Prostate gland (tissue), 2 donors: Measurements from ENCODE around the gene NOM1. TPM values are rescaled to one million over a fixed set of nuclear protein-coding genes. Genes with fewer than 3 reads are reported as not detected.
"Not testable (repeated sequence)": the region's sequence is repeated elsewhere in the genome, so short reads cannot be mapped to it uniquely, and the experiment has no call there.

Experiments
- DNase-seq: peaks from one replicate; pipeline ENCODE4 v3.0.0-alpha.2; 2019; ENCODE audit warnings: low spot score
- H3K27ac ChIP-seq, 2 donors: fragments of 200-600 bp; sonication (generic); 2 replicates each; pipeline ENCODE4 v1.5.1; 2017 to 2019
- H3K27me3 ChIP-seq: fragments of 200-600 bp; sonication (generic); replicated peaks from 2 replicates; pipeline ENCODE4 v1.5.1; 2019; ENCODE audit not compliant: insufficient read depth
- H3K36me3 ChIP-seq, 2 donors: fragments of 200-600 bp; sonication (generic); 1 replicate in 1 of 2; 2 replicates in 1 of 2; pipeline versions ENCODE4 v1.5.1 to v1.8.1; 2017 to 2019
- H3K4me1 ChIP-seq: fragments of 200-600 bp; sonication (generic); replicated peaks from 2 replicates; pipeline ENCODE4 v1.5.1; 2019
- H3K4me3 ChIP-seq, 2 donors: fragments of 200-600 bp; sonication (generic); 2 replicates each; pipeline ENCODE4 v1.5.1; 2017 to 2019
- H3K9me3 ChIP-seq: fragments of 200-600 bp; sonication (generic); 2 replicates; pipeline ENCODE4 v1.5.1; 2017
- CTCF ChIP-seq, 4 experiments: fragments of 200-600 bp in 2 of 4; fragments of 450-650 bp in 2 of 4; sonication (generic) in 2 of 4; IDR thresholded peaks; 1 replicate in 3 of 4; 2 replicates in 1 of 4; pipeline ENCODE4 v1.5.1; 2016 to 2019; ENCODE audit warnings: antibody characterized with exemption in 4 of 4, mild to moderate bottlenecking in 2 of 4, moderate library complexity in 2 of 4
- POLR2A ChIP-seq: fragments of 450-650 bp; IDR thresholded peaks from one replicate; pipeline ENCODE4 v1.6.1; 2016; ENCODE audit warnings: antibody characterized with exemption, mild to moderate bottlenecking
- POLR2AphosphoS5 ChIP-seq: sonication (generic); formaldehyde crosslinking; IDR thresholded peaks from one replicate; pipeline ENCODE4 v1.6.1; 2017; ENCODE audit warnings: antibody characterized with exemption
- WGBS: methylation state at CpG from one replicate; pipeline ENCODE4 v1.1.5; 2018; 5-methylcytosine and 5-hydroxymethylcytosine counted together
- intact Hi-C: fragments of 100-400 bp; cut with DNase I; formaldehyde crosslinking; loops from one replicate; pipeline ENCODE4 v1.14.2; 2022
- total RNA-seq, 2 donors: library from RNA; depleted of rRNA; stranded (reverse); fragments of >200 nt; gene quantifications; one replicate each; pipeline ENCODE4 v1.1.0, GENCODE V29; 2016

NOM1 gene
- total RNA-seq, 2 donors from 2014 or later, result 10.4 to 24.3 TPM

DNA sequence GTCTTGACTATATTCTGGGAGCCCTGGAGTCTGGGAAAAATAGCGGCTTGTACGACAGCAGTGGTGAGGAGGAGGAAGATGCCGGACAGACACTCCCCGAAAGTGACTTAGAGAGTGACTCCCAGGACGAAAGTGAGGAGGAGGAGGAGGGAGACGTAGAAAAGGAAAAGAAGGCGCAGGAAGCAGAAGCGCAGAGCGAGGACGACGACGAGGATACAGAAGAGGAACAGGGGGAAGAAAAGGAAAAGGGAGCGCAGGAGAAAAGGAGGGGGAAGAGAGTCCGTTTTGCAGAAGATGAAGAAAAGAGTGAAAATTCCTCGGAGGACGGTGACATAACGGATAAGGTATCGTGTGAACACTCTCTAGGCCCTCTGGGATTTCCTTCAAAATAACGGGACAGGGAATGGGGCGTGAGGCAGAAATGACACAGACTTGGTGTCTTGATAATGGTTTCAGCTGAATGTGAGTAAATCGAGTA lies 908 bp downstream of the NOM1 start:
- Histone ChIP-seq H3K4me3 (peak overlapping the region; percentile 84 to 91), H3K27me3 (no peaks in the 10 kb centered on the region), H3K4me1 (peaks cover 9% of the 10 kb centered on the region), H3K27ac (no peak overlapping the region), H3K9me3 (no peaks in the 10 kb centered on the region), H3K36me3 (no peaks in the 10 kb centered on the region)
- TF ChIP-seq CTCF (IDR thresholded peaks at IDR 0.05) (no peak), POLR2A (no peak), POLR2AphosphoS5 (no peak)
- 3% methylated on average over 21 of the region's 21 CpGs for WGBS
- intact Hi-C loops, result loop anchor here (10.0 kb wide), 1 partner anchor 184 kb away; the partner anchor contains the start of gene UBE3C
- no peak for DNase-seq

DNA sequence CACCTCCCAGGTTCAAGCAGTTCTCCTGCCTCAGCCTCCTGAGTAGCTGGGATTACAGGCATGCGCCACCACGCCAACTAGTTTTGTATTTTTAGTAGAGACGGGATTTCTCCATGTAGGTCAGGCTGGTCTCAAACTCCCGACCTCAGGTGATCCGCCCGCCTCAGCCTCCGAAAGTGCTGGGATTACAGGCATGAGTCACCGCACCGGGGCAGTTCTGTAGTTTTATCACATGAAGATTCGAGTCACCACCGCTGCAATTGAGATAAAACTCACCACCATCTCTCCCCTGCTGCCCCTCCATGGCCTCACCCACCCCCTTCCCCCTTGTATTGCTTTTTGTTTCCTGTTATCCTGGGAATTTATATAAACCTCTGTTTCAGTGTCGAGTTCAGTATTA lies 3.7 kb downstream of the NOM1 start:
- H3K27me3 ChIP-seq, H3K9me3 ChIP-seq, H3K4me3 ChIP-seq, H3K27ac ChIP-seq, H3K4me1 ChIP-seq, H3K36me3 ChIP-seq, DNase-seq: not testable (repeated sequence)
- WGBS, result 94% methylated on average over 12 of the region's 12 CpGs
- intact Hi-C loops, result loop anchor here (10.0 kb wide), 1 partner anchor 182 kb away; the partner anchor contains the start of gene UBE3C

GRCh38 chr7:156954941-156955340 lies 5.4 kb downstream of the NOM1 start:
- no peak overlapping the region for H3K27ac ChIP-seq
- WGBS, result 88% methylated on average over 2 of the region's 2 CpGs
- intact Hi-C loops, result loop anchor here (10.0 kb wide), 1 partner anchor 180 kb away; the partner anchor contains the start of gene UBE3C
- H3K4me1 ChIP-seq, result peaks cover 9% of the 10 kb centered on the region
- H3K36me3 ChIP-seq, result no peaks in the 10 kb centered on the region
- no peaks in the 10 kb centered on the region for H3K9me3 ChIP-seq
- TF ChIP-seq POLR2A (no peak), POLR2AphosphoS5 (no peak), CTCF (IDR thresholded peaks at IDR 0.05) (no peak)
- no peak overlapping the region for H3K4me3 ChIP-seq
- no peaks in the 10 kb centered on the region for H3K27me3 ChIP-seq
- no peak for DNase-seq

- Histone ChIP-seq H3K27me3 (no peaks in the 10 kb centered on the region), H3K36me3 (no peaks in the 10 kb centered on the region), H3K27ac (no peak overlapping the region), H3K4me1 (peaks cover 3% of the 10 kb centered on the region), H3K4me3 (no peak overlapping the region), H3K9me3 (no peaks in the 10 kb centered on the region)
- WGBS, result 89% methylated on average over 2 of the region's 2 CpGs
- intact Hi-C loops, result loop anchor here (10.0 kb wide), 1 partner anchor 178 kb away; the partner anchor contains the start of gene UBE3C
- no peak for DNase-seq
- TF ChIP-seq CTCF (IDR thresholded peaks at IDR 0.05) (no peak), POLR2A (no peak), POLR2AphosphoS5 (no peak)
Measured at GRCh38 chr7:156956727-156957126, 7.2 kb downstream of the NOM1 start.

- no peak for DNase-seq
- Histone ChIP-seq H3K27ac (no peak overlapping the region), H3K9me3 (no peaks in the 10 kb centered on the region), H3K4me1 (no peaks in the 10 kb centered on the region), H3K27me3 (no peaks in the 10 kb centered on the region), H3K4me3 (no peak overlapping the region), H3K36me3 (no peaks in the 10 kb centered on the region)
- no peak for TF ChIP-seq POLR2A
- TF ChIP-seq POLR2AphosphoS5, result no peak
- no peak for TF ChIP-seq CTCF (IDR thresholded peaks at IDR 0.05)
- 93% methylated on average over 18 of the region's 18 CpGs for WGBS
- intact Hi-C loops, result no loop called here
Measured at GRCh38 chr7:156962145-156962544, 12.6 kb downstream of the NOM1 start.
